NB4 (cell line): Measurements from ENCODE around the gene AGAP1.

ENCODE experiments used
- DNase-seq: peaks from one replicate; pipeline ENCODE4 v3.0.0; 2010; ENCODE audit warnings: low read depth
- H3K4me3 ChIP-seq: one replicate; pipeline ENCODE4 v1.5.1; 2011; ENCODE audit warnings: mild to moderate bottlenecking, low read depth, low read length, moderate library complexity
- MAX ChIP-seq: IDR thresholded peaks from 2 replicates; pipeline ENCODE4 v1.6.1; 2011; ENCODE audit warnings: low read depth, low read length
- MYC ChIP-seq: IDR thresholded peaks from 2 replicates; pipeline ENCODE4 v1.6.1; 2011; ENCODE audit warnings: low read depth, low read length
- POLR2A ChIP-seq: IDR thresholded peaks from 2 replicates; pipeline ENCODE4 v1.6.1; 2011; ENCODE audit warnings: mild to moderate bottlenecking; ENCODE audit not compliant: insufficient read length; ENCODE audit errors: extremely low read depth
- TF ChIP-seq, protein P1 (sequence below): IDR thresholded peaks from one replicate; pipeline ENCODE4 v1.5.1; 2012; ENCODE audit warnings: low read depth, low read length

Gene AGAP1

DNA sequence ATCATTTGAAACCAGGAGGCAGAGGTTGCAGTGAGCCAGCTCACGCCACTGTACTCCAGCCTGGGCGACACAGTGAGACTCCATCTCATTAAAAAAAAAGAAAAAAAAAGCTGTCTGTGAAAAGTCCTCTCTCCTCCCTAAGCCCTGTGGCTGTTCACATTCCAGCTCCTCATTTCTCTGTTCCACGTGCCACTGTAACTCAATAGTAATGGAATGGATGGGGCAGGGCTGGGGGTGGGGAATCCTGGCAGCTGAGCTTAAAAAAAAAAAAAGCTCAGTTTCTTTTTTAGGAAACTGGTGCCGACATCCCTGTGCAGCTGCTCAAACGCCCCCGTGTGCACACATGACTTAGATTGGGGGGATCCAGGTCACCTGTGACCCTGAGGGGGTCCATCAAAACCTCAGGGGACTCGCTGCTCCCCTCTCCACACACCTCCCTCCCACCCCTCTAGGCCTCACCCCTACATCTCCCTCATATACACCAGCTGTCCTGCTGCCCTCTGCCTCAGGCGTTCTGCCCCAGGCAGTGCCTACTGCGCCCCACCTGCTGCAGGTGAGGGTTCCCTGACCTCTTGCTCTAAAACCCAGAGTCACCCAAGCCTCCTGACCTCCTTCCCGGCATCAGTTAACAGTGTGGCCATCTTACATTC is 255.4 kb downstream of the AGAP1 start:
- no peak overlapping the region for H3K4me3 ChIP-seq
- DNase-seq = no peak
- TF ChIP-seq MAX = no peak
- no peak for TF ChIP-seq MYC
- no peak for TF ChIP-seq POLR2A
- TF ChIP-seq, protein P1, sequence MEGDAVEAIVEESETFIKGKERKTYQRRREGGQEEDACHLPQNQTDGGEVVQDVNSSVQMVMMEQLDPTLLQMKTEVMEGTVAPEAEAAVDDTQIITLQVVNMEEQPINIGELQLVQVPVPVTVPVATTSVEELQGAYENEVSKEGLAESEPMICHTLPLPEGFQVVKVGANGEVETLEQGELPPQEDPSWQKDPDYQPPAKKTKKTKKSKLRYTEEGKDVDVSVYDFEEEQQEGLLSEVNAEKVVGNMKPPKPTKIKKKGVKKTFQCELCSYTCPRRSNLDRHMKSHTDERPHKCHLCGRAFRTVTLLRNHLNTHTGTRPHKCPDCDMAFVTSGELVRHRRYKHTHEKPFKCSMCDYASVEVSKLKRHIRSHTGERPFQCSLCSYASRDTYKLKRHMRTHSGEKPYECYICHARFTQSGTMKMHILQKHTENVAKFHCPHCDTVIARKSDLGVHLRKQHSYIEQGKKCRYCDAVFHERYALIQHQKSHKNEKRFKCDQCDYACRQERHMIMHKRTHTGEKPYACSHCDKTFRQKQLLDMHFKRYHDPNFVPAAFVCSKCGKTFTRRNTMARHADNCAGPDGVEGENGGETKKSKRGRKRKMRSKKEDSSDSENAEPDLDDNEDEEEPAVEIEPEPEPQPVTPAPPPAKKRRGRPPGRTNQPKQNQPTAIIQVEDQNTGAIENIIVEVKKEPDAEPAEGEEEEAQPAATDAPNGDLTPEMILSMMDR = no peak

- no peak for DNase-seq
- no peak for TF ChIP-seq POLR2A
- TF ChIP-seq MAX = no peak
- TF ChIP-seq, protein P1 = no peak
- TF ChIP-seq MYC = no peak
- H3K4me3 ChIP-seq = no peak overlapping the region
These were observed 255.9 kb downstream of the AGAP1 start for GRCh38 chr2:235749771-235750160.

DNA sequence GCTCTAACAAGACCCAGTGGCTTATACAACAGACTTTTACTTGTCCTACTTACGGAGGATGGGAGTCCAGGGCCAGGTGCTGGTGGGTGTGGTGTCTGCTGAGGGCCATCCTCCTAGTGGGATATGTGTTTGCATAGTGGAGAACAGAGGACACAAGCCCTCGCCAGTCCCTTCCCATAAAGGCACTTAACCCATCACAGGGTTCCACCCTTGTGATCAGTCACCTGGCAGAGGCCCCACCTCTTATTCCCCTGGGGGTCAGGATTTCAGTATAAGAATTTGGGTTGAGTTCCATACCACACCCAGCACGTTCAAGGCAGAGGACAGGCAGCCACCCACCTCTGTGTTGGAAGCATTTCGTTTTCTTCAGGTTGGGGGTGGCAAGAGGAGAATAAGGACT is 259.0 kb downstream of the AGAP1 start:
- H3K4me3 ChIP-seq = no peak overlapping the region
- DNase-seq = no peak
- TF ChIP-seq POLR2A = no peak
- TF ChIP-seq, protein P1 = no peak
- TF ChIP-seq MAX = no peak
- TF ChIP-seq MYC = no peak

- TF ChIP-seq MYC (no peak), POLR2A (no peak), MAX (no peak)
- TF ChIP-seq, protein P1 = no peak
- DNase-seq = no peak
These were observed 260.7 kb downstream of the AGAP1 start for GRCh38 chr2:235754357-235755207.

GRCh38 chr2:235756491-235756890 is 262.6 kb downstream of the AGAP1 start:
- TF ChIP-seq, protein P1 = no peak
- TF ChIP-seq POLR2A (no peak), MAX (no peak), MYC (no peak)
- no peak for DNase-seq
- H3K4me3 ChIP-seq = no peak overlapping the region

More at GRCh38 chr2:235754357-235755207, 260.7 kb downstream of the AGAP1 start:
- H3K4me3 ChIP-seq = no peak overlapping the region
